Right kidney (tissue), 9 donors: ENCODE results near the gene IGDCC3.
A peak's percentile ranks its signal among the peaks of the same experiment; 100 is the strongest.

Experiments
- DNase-seq: peaks from one replicate; pipeline ENCODE4 v3.0.0-alpha.2; 2016
- long read RNA-seq, 8 donors: transcript quantifications; one replicate each; lab custom pipeline, GENCODE V29; 2026

Gene IGDCC3
- long read RNA-seq, donor 1, result 0 reads
- long read RNA-seq, donor 2, full-length matches to known transcripts, result 2 of 2 reads
- long read RNA-seq, donor 2, partial matches to known transcripts, result 0 of 2 reads
- long read RNA-seq, donor 2, other reads (novel, unspliced or antisense), result 0 of 2 reads
- long read RNA-seq, donor 3, result 0 reads
- long read RNA-seq, donor 4, full-length matches to known transcripts, result 2 of 2 reads
- long read RNA-seq, donor 4, partial matches to known transcripts, result 0 of 2 reads
- long read RNA-seq, donor 4, other reads (novel, unspliced or antisense), result 0 of 2 reads
- long read RNA-seq, donor 5, result 0 reads
- long read RNA-seq, donor 6, result 0 reads
- long read RNA-seq, donor 7, result 0 reads
- long read RNA-seq, donor 8, result 0 reads

DNA sequence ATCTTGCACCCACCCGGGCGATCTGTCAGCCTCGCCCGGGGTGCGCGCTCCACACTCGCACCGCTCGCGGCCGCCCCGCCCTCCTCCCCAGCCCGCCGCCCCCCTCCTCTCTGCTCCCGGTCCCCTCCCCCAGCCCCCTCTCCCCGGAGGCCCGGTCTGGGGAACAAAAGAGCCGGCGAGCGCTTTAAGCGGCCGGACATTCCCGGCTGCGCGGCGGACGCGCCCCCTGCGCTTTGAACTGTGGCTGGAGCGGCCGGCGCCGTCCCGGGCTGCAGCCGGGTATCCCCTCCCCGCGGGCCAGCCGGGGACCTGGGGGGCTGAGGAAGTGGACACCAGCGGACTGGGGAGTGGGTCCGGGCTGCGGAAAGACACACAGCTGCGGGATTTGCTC is at the start of gene IGDCC3:
Gene IGDCC3 (minus strand): TSS at position 27 of the 391 bp plus-strand sequence. CDS start 214 bp downstream, outside the sequence.
- peak; percentile 85 for DNase-seq

DNA sequence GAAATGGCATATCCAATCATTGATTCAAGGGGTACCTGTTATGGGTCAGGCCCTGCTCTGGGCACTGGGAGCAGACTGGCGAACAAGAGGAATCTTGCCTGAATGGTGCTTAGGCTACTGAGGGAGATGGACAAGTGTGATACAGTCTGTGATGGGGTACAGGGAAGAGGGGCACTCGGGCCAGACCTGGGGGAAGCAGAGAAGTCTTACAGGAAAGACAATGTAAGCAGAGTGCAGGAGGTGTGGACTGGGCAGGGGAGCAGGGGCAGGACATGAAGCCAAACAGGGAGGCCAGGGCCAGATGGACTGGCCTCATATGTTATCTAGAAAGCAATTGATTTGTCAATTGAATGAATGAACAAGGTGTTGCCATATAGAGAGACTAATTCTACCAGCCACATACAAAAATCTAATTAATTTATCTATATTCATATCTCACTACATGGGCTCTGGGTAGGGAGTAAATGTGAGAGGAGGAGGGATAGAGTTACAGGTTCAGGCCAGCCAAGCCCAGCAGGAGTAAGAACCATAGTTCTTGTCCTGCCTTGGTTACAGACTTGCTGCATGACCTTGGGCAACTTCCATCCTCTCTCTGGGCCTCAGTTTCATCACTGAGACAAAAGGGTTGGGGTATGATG is 48.5 kb upstream of the IGDCC3 start:
- no peak for DNase-seq

DNA sequence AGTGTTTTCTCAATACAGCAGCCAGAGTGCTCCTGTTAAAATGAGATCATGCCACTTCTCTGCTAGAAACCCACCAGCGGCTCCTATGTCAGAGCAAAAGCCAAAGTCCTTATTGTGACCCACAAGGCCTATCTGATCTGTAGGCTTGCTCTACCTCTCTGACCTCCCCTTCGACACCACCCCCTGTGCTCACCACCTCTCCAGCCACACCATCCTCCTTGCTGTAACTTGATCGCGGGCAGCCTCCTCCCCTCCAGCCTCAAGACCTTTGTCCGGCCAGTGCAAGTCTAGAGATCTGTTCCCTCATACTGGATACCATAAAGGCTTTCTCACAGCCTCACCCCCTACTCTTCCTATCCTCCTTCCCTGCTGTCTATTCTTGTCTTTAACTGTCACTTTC is 46.9 kb upstream of the IGDCC3 start:
- no peak for DNase-seq

DNA sequence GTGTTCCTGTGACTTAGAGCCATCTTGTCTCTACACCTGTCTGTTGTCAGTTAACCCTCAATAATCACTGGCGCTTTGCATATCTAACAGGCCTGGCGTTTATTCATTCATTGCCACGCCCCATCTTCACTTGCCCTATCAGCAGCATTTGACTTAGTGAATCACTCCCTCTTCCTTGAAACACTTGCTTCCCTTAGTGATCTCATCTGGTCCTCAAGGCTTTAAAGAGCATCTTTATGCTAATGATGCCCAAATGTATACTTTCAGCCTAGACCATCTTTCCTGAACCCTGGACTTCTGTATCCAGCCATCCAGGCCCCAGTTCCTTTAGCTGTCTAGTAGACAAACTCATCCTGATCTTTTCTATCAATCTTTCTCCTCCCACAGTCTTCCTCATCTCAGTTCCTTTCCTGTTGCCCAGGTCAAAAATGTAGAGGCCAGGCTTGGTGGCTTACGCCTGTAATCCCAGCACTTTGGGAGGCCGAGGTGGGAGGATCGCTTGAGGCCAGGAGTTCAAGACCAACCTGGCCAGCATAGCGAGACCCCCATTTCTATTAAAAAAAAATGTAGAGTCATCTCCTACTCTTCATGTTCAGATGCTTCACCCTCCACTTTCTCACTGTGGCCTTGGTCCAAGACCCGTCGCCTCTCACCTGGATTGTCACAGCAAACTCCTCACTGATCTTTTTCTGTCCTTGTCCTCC is 46.3 kb upstream of the IGDCC3 start:
- no peak for DNase-seq

DNA sequence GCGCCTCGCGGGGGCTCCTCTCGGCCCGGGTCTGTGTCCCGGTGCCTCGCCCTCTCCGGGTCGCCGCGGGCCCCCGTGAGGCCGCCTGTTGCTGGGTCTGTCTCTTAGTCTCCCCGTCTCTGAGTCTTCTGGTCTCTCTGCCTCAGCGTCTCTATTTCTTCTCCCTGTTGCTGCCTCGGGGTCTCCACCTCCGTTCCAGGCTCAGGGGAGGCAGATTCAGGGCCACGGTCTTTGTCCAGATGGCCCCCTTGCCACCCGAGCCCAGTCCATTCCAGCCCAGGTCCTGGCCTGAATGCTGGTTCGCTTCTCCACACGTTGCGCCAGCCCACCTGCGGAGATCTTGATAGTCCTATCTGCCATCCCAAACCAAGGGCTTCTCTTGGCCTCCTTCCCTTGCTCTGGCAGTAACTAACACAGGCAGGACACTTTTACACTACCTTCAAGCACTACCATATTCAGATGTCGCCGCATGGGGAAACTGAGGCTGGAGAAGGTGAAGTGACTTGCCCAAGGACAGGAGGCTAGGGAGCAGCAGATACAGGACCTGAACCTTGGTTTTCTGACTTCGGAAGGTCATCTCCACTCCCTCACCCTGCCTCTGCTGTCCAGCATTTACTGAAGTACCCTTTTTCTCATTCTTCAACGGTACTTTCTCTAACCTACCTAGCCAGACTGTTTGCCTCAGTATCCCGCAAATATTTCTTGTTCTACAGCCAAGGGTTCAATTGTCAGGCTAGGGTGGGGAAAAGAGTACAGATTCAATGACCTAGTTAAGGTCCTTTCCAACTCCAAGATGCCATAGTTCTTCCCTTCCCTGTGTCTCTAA is 45.6 kb upstream of the IGDCC3 start:
- DNase-seq, result peak; percentile 55

DNA sequence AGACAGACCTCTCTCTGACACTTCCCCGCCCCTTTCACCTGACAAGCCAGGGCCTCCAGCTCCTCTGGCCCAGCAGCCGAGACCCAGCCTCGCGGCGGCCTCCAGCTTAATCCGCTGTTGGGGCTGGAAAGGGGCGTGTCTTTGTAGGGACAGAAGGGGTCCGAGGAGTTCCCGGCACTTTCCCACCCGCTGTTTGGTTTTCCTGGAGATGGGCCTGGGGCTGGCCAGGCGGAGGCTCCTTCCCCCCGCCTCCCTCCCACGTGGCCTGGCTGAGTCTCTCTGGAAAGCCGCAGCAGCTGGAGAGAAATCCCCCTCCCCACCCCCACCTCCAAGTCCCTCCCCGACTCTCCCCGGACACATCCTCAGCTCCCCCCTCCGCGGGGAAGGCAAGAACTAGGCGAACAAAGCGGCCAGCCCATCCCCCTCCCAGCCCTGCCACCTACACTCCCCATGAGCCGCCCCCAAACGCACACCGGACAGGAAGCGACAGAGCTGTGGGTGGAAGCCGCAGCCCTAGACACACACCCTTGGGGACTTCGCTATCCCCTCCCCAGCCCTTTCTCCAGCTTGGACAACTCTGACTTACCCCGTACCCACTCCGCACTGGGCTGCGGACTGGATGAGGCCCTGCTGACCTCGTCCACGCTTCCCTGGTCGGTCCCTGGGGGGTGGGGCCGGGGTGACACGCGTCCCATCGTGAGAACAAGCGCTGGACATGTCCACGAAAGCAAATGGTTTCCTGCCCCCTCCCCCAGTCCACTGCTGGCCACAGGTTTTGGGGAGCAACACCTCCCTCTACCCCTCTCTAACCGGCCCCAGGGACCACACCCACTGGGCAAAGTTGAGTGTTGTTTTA is 43.8 kb upstream of the IGDCC3 start:
- peak; percentile 70 for DNase-seq

DNA sequence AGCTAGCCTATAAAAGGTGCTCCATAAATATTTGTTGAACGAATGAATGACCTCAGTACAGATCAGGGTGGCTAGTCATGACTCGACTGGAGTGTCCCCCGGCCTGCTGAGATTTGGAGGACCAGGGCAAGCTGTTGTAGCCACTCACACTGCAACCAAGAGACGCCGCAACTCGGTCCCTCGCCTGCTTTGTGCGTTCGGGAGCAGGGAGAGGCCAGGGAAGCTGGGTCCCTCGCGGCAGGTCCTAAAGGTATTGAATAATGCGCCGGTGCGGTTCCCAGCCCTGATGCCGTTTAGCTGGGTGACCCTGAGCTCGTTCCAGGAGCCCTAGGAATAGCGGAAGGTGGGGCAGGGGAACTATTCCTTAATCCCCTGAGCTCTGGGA is 43.2 kb upstream of the IGDCC3 start:
- no peak for DNase-seq

DNA sequence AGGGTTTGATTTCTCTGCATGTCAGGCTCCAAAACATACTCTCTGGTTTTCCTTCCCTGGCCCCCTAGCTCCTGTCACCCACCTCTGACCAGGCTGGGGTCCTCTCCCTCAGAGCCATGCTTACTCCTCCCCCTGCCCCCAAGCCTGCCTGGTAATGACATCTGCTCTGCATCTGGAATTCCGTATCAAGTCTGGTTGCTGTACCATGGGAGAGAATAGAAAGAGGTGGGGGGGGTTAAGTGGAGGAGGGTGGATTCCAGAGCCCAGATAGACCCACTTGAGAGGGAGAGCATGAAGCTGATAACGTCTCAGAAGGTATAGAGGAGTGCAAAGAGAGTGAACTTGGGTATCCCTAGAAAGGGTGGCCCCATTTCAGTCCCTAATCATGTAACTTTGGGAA is 40.8 kb upstream of the IGDCC3 start:
- no peak for DNase-seq

DNA sequence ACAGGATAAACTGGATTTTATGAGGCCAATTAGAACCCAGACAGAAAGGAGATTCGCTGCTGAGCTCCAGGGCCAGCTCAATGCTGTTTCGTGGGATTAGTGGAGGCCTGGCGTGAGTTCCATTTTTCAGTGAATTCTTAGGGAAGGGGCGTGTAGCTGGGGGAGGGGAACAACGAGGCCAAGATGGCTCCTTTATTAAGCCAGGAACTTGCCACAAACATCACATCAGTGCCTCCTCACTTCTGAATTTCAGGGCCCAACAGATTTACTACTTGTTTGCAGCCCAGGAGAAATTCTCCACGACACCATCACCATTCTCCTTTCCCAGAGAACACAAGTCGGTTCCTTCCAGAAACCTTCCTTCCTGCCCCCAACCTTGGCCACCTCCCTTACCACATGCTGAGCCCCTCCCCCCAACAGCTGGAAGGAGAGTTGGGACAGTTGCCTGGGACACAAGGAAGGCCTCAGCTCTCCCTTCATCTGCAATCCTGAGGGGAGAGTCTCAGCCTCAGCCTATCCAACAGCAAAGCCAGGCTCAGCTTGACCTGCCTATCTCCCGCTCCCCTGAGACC is 39.1 kb upstream of the IGDCC3 start:
- no peak for DNase-seq

DNA sequence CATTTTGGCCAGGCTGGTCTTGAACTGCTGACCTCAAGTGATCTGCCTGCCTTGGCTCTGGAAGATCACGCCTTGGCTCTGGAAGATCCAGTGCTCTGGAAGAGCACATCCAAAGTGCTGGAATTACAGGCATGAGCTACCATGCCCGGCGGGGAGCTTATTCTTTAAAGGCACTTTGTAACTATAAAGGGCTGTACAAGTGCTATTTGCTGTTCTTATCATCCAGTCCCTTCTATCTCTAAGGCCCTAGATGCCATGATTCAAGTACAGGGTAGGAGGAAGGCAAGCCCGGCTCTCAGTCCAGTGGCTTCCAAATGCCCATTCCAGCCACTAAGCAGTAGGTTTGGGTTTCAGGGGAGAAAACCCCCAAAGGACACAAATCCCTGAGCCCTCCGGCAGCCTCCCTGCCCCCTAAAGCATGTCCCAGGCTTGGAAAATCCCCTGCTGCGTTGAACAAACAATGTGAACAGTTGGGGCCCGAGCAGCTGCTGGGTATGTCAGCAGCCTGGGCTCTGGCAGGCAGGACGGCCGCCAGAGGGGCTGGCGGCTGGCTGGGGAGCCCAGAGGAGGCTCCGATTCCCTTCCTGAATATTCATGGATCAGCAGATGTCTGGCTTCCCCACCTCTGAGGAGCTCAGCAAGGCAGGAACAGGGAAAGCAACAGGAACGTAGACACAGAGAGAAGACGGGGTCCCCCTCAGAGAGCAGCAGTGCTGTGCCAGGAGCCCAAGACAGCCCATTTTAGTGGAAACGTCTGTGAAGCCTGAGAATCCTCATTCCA is 37.2 kb upstream of the IGDCC3 start:
- DNase-seq, result no peak

DNA sequence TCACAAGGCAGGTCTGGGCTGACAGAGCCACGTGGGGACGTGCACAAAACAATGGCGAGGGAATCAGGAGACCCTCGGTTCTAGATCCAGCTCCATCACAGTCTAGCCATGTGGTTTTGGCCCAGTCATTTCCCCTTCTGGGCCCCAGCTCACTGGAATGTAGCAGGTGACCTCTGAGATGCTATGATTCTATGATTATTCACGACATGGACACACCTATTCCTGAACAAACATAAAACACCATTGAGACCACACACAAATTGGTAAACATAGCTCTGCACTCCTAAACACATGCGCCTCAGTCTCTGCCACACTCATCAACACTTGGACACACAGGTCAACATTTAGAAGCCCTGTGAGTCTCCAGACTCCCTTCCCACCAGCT is 36.0 kb upstream of the IGDCC3 start:
- no peak for DNase-seq

DNA sequence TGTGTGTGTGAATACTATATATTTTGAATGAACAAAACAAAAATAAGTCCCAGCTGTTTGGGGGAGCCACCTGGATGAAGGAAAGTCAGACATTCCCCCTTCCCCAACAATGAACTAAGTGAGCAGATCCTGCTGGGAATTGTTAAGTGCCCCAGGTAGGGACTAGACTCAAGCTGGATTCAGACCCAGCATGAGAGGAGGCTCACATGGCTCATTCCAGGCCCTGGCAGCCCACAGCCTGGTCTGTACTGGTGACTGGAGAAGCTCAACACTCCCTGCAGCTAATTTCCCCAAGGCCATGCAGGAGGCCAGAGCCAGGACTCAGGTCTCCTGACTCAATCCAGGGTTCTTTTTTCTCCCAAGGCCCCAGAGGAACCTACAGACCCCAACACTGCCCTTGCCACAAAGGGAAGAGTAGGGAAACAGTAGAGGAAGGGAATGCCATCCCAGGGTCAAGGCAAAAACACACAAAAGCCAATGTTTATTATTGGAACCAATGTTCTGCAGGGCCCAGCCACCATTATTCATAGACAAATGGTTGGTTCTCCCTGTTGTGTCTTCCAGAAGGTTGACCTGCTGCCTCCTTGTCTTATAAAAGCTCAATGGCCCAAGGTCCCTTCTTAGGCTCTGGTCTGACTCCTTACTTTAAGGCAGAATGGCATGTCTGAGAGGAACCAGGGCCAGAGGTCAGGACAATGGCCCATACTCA is 35.4 kb upstream of the IGDCC3 start:
- DNase-seq, result no peak

DNA sequence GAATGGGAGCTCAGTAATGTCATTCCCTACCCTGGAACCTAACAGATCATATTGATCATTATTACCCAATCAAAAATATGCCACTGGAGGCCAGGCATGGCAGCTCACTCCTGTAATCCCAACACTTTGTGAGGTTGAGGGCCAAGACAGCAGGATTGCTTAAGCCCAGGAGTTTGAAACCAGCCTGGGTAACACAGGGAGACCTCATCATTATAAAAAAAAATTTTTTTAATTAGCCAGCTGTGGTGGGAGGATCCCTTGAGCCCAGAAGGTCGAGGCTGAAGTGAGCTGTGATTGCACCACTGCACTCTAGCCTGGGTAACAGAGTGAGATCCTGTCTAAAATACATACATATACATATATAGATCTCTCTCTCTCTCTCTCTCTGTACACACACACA is 34.8 kb upstream of the IGDCC3 start:
- DNase-seq, result no peak

DNA sequence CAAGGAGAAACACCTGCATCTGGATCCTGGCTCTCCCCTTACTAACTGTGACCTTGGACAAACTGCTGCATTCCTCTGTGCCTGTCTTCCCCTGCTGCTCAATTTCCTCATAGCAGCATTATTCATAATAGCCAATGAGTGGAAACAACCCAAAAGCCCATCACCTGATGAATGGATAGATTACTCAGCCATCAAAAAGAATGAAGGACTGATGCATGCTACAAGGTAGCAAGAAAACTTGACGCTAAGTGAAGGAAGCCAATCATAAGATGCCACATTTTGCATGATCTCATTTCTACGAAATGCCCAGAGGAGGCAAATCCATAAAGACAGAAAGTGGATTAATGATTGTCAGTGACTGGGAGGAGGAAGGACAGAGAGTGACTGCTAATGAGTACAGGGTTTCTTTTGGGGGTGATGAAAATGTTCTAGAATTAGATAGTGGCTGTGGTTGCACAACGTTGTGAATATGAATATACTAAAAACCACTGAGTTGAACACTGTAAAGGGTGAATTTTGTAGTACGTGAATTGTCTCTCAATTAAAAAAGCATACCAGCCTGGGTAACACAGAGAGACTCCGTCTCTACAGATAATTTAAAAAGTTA is 33.8 kb upstream of the IGDCC3 start:
- DNase-seq, result no peak

DNA sequence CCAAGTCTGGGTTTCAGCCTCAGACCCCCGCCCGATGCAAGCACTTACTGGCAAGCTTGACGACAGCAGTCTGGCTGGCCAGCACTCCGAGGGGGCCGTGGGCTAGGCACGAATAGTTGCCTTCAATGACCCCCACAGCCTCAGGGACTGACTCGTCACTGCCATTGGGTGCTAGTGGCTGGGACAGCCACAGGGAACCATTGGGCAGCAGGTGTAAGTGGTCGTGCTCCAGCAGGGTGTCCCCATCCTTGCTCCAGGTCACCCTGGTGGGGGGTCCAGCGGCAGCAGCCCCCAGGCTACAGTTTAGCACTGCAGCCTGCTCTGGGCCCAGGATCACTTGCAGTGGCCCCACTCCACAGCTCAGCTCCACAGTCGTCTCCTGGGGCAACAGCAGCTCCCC is 33.2 kb upstream of the IGDCC3 start:
- no peak for DNase-seq

DNA sequence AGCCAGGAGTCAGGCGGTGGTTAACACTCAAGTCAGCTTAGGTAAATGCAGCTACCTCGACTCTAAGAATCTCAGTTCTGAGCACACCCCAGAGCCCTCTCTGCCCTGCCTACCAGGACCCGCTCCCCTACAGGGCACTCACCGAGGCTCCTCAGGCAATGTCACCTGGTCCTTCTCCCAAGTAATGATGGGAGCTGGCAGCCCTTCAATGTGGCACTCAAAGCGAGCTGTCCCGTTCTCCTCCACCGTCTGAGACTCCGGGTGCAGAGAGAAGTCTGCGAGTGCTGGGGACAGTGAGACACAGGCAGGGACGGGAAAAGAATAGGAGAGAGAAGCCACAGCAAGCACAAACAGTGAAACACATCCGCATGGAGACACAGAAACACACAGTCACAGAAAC is 32.2 kb upstream of the IGDCC3 start:
- no peak for DNase-seq

DNA sequence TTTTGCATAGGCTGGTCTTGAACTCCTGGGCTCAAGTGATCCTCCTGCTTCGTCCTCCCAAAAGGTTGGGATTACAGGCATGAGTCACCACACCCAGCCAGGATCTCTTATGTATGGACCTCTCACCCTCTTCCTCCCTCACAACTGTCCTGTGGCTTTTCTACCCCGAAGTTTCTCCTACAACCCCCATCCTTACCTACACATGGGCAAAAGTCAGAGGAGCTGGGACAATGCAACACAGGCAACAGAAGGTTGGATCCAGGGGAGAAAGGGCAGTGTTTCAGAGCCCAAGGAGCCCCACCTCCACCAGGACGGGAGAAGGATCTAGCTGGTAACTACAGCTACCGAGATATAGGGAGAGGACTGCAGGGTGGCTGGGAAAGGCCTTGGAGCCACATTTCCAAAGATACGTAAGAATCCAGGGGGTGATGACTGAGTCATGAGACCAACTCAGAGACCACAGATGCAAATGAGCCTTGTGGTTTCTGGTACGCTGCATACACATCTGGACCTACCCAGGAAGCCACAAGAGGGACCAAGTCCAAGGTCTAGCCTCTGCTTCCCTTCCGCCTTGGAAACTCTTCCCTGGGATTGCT is 31.3 kb upstream of the IGDCC3 start:
- no peak for DNase-seq

DNA sequence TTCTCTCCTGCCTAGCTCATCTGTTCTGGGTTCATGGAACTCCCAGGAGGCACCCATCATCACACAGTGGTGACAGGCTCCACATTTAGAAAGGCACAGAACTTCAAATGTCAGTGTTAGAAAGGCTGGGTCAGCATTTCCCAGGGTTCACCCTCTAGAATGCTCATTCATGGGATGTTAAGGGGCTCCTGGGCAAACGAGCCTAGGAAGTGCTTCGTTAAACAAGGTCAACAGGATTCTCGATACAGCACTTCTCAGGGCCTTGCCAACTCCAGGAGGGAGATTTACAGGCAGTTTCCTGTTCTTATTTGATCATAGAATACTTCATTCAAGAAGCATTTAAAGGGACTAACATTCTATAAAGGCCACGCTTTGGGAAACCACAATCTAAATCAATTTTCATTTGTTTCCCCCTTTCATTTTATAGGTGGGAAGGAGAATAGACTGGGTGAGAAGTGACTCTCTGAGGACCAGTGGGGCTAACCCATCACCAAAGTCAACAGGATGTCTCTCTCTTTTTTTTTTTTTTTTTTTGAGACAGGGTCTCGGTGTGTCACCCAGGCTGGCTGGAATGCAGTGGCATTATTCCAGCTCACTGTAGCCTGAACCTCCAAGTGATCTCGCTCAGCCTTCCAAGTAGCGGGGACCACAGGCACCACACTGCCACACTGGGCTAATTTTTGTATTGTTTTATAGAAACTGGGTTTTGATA is 30.7 kb upstream of the IGDCC3 start:
- no peak for DNase-seq
